Cardiac muscle cell (in vitro differentiated cells and primary cell): ENCODE data around the gene LAPTM4A. TPM values are rescaled to one million over a fixed set of nuclear protein-coding genes. Genes with fewer than 3 reads are reported as not detected.
"Not testable (repeated sequence)": the region's sequence is repeated elsewhere in the genome, so short reads cannot be mapped to it uniquely, and the experiment has no call there.

ENCODE experiments used
- DNase-seq, 2 donors: peaks; one replicate each; pipeline versions ENCODE4 v3.0.0 to v3.0.0-alpha.2; 2010 to 2017; ENCODE audit warnings: low read depth in 1 of 2, low spot score in 1 of 2
- H3K27ac ChIP-seq: fragments of 200-600 bp; sonication (generic); 2 replicates; pipeline ENCODE4 v1.5.1; 2016
- H3K27me3 ChIP-seq: fragments of 200-600 bp; sonication (generic); 2 replicates; pipeline ENCODE4 v1.6.0; 2016; ENCODE audit warnings: control low read depth
- H3K36me3 ChIP-seq: fragments of 200-600 bp; sonication (generic); 2 replicates; pipeline ENCODE4 v1.5.1; 2016; ENCODE audit warnings: control low read depth
- H3K4me1 ChIP-seq: fragments of 200-600 bp; sonication (generic); 2 replicates; pipeline ENCODE4 v1.8.1; 2017; ENCODE audit warnings: low read depth, mild to moderate bottlenecking, mixed run types
- H3K4me3 ChIP-seq: fragments of 200-600 bp; sonication (generic); 2 replicates; pipeline ENCODE4 v1.5.1; 2016; ENCODE audit warnings: mild to moderate bottlenecking
- H3K9me3 ChIP-seq: fragments of 200-600 bp; sonication (generic); 2 replicates; pipeline ENCODE4 v1.5.1; 2017; ENCODE audit warnings: low read depth, mild to moderate bottlenecking, control low read depth
- polyA plus RNA-seq: library from polyadenylated mRNA; unstranded; fragments of >200 nt; fragmentation: Nextera tagmentation; extraction: Ambion mirVana; gene quantifications from 2 replicates; pipeline ENCODE4 v1.2.1, GENCODE V29; 2016
- total RNA-seq: library from RNA; depleted of rRNA; stranded (reverse); fragments of >200 nt; gene quantifications from 2 replicates; pipeline ENCODE4 v1.2.3, GENCODE V29; 2016
- TF ChIP-seq, protein P1 (sequence below): IDR thresholded peaks from 2 replicates; pipeline ENCODE4 v1.5.1; 2012; ENCODE audit warnings: low read depth, mild to moderate bottlenecking, low read length

Gene LAPTM4A
- total and polyA plus RNA-seq, 2 experiments from 2014 or later = 119 to 425 TPM

DNA sequence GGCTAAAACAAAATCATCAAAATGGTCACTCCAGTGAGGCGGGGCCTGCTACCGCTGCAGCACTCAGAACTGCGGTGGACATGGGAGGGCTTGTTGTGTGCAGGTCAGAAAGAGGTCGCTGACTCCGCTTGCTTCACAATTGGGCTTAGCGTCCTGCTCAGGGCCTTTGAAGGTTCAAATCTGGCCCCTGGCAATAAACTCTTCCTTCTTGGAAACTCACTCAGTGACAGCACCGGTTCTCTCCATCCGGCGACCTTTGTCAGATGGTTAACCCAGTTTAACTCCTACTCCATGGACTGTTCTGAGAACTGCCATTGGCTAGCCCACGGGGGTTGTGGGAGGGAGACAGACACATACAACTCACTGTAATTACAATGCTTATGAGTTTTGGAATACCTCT lies 29.0 kb upstream of the LAPTM4A start:
- DNase-seq = no peak
- H3K9me3 ChIP-seq = no peaks in the 10 kb centered on the region
- no peak overlapping the region for H3K4me3 ChIP-seq
- H3K27me3 ChIP-seq = no peaks in the 10 kb centered on the region
- TF ChIP-seq, protein P1, sequence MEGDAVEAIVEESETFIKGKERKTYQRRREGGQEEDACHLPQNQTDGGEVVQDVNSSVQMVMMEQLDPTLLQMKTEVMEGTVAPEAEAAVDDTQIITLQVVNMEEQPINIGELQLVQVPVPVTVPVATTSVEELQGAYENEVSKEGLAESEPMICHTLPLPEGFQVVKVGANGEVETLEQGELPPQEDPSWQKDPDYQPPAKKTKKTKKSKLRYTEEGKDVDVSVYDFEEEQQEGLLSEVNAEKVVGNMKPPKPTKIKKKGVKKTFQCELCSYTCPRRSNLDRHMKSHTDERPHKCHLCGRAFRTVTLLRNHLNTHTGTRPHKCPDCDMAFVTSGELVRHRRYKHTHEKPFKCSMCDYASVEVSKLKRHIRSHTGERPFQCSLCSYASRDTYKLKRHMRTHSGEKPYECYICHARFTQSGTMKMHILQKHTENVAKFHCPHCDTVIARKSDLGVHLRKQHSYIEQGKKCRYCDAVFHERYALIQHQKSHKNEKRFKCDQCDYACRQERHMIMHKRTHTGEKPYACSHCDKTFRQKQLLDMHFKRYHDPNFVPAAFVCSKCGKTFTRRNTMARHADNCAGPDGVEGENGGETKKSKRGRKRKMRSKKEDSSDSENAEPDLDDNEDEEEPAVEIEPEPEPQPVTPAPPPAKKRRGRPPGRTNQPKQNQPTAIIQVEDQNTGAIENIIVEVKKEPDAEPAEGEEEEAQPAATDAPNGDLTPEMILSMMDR = no peak
- no peaks in the 10 kb centered on the region for H3K4me1 ChIP-seq
- no peaks in the 10 kb centered on the region for H3K36me3 ChIP-seq
- no peak overlapping the region for H3K27ac ChIP-seq

DNA sequence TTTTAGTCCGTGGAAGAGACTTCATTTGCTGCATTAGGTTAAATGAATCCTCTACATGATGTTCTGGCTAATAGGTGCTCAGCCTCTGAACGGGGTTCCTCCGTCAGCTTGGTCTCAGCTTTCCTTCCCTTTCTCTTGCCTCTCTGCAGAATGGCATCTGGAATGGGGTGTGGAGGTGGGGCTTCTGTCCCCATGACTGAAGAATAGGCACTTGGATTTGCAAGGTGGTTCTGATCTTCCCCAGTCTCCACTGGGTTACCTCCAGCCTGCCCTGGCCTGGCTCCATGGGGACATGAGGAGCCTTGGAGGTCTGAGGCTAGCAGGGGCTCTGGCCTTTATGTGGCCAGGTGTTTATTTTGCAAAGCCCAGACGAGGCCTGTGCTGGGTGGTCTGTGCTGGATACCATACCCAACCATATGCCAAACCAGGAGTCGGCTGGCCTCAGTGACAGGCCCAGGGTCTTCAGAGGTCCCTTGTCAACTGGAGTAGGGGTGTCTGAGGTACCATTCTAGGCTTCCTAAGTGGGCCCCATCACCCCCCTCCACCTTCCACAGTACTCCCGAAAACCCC lies 28.2 kb upstream of the LAPTM4A start:
- no peaks in the 10 kb centered on the region for H3K27me3 ChIP-seq
- TF ChIP-seq, protein P1 = no peak
- no peaks in the 10 kb centered on the region for H3K36me3 ChIP-seq
- peaks cover 3% of the 10 kb centered on the region for H3K4me1 ChIP-seq
- no peak for DNase-seq
- no peak overlapping the region for H3K27ac ChIP-seq
- no peak overlapping the region for H3K4me3 ChIP-seq
- no peaks in the 10 kb centered on the region for H3K9me3 ChIP-seq

DNA sequence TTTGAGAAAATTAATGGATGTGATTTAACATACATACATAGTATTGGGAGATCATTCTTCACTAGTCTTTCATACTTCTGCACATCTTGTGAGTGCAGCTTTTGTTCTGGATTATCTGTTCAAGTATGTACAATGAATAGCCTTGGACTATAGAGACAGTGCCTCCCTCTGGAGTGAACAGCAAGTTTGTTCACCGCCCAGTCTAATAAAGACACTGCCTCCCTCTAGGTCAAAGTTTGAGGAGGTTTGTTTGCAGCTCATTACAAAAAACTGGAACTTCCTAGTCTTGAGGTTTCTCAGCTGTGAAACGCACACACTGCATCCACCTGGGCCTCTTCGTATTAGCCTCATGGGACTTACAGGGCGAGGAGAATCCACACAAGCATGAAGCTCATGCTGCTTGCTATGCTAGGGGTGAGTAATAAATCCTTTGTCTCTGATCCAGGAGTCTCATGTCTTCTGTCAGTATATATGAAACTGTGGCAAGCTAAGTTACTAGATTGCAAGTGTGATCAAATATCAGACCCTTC lies 26.0 kb upstream of the LAPTM4A start:
- Histone ChIP-seq H3K9me3 (no peaks in the 10 kb centered on the region), H3K27me3 (no peaks in the 10 kb centered on the region), H3K4me3 (no peak overlapping the region), H3K4me1 (peaks cover 16% of the 10 kb centered on the region), H3K36me3 (no peaks in the 10 kb centered on the region), H3K27ac (no peak overlapping the region)
- TF ChIP-seq, protein P1 = no peak
- DNase-seq = no peak

DNA sequence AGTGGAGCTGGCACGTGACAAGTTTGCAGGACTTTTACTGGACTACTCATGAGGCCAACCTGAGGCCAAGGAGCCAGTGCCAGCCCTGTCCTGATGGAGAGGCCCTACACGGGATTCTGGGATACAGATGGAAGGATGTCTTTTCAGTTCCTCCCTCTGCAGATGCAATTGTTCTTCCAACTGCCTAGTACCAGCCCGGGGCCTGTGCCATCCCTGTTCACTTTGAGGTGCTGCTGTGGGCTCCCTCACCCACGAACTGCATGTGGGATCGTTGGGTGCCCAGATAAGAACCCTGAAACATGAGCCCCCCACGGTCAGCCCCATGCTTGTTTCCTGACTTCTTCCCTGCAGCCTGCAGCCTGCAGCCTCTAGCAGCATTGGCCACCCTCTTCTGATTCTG lies 25.3 kb upstream of the LAPTM4A start:
- H3K27ac ChIP-seq = no peak overlapping the region
- H3K9me3 ChIP-seq = no peaks in the 10 kb centered on the region
- H3K27me3 ChIP-seq = no peaks in the 10 kb centered on the region
- no peak overlapping the region for H3K4me3 ChIP-seq
- H3K4me1 ChIP-seq = peaks cover 23% of the 10 kb centered on the region
- no peaks in the 10 kb centered on the region for H3K36me3 ChIP-seq
- TF ChIP-seq, protein P1 = no peak
- no peak for DNase-seq

DNA sequence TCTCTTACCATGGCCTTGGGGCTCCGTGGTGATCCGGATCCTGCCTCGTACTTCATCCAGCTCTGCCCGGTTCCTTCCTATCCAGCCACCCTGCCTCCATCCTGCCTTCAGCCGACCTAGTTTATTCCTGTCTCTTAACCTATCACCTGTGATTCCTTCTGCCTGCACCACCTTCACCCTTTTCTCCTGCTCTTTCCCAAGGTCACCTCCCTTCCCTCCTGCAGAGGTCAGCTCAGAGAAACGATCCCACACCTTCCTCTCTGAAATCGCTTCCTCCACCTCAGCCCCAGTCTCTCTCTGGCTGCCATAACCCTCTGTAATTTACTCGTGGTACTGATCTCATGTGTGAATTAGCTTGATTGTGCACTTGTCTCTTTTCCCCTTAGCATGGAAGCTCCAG lies 23.5 kb upstream of the LAPTM4A start:
- DNase-seq = no peak
- no peak overlapping the region for H3K4me3 ChIP-seq
- H3K9me3 ChIP-seq = no peaks in the 10 kb centered on the region
- no peaks in the 10 kb centered on the region for H3K36me3 ChIP-seq
- TF ChIP-seq, protein P1 = no peak
- H3K27ac ChIP-seq = no peak overlapping the region
- H3K4me1 ChIP-seq = peaks cover 28% of the 10 kb centered on the region
- H3K27me3 ChIP-seq = no peaks in the 10 kb centered on the region

DNA sequence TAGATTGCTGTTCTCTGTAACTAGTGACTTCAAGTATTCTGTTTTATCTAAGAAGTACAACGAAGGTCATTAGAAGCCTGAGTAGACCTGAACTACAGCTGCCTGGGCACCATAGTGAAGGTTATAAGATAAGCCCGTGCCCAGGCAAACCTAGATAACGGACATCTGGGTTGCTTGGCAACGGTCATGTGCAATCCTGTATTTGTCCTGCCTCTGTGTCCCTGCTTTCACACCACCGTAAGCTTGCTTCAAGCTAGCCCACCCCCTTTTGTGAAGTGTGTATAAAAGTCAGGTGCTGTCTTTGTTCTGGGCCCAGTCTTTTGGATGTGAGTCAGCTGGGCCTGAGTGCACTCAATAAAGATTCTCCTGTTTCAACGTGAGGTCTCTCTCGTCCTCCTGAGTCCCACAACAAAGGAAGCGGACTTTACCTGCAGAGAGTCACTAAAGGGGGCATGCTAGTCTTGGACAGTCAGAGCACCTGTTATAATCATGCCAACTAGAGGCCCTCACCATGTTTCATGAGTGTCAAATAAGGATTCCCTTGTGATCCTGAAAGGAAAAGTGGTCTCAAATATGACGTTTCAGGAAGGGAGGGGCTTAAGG lies 22.7 kb upstream of the LAPTM4A start:
- H3K27ac ChIP-seq = peak overlapping the region; percentile 16
- H3K36me3 ChIP-seq, H3K9me3 ChIP-seq, H3K4me3 ChIP-seq, H3K27me3 ChIP-seq: not testable (repeated sequence)
- peaks cover 28% of the 10 kb centered on the region for H3K4me1 ChIP-seq
- DNase-seq = peak in 1 of 2 donors; percentile 78
